ENCODE measurements around the gene CPNE6.

DNA sequence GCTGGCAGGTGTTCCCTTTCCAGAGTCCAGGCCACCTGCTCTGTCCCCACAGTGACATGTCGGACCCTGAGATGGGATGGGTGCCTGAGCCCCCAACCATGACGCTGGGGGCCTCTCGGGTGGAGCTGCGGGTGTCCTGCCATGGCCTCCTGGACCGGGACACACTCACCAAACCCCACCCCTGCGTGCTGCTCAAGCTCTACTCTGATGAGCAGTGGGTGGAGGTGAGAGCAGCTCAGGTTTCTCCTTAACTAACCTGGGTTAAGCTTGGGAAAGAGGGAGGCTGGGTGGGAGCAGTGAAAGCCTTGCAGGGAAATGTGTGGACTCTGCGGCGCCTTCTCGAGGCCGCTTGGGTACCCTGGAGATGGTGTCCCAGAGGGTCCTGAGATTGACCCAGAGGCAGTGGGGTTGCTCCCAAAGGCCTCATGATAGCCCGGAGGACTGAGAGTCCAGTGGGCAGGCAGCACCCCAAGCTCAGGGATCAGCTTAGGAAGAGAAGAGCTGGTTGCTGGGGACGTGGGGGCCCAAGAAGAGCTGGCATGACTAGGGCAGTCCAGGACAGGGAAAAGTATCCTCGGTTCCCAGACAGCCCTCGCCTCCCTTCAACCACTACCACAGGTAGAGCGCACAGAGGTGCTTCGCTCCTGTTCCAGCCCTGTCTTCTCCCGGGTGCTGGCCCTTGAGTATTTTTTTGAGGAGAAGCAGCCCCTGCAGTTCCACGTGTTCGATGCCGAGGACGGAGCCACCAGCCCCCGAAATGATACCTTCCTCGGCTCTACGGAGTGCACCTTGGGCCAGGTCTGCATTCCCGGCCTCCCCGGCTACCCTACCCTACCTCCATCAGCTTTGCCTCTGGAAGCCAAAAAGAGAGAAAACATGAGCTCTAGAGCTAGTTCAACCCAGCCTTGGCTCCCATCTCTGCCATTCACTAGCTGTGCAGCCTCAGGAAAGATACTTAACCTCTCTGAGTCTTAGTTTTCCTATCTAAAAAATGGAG, 1.8 kb downstream of the CPNE6 start:
- no peak for TF ChIP-seq YY1 (IDR thresholded peaks at IDR 0.05; ENCODE audit: insufficient read depth, insufficient read length)
- no peak for TF ChIP-seq ZNF274 (IDR thresholded peaks at IDR 0.05; ENCODE audit: low read depth, low read length)

Data from NT2/D1 (cell line).